Heart right ventricle (tissue), 16 donors: Measurements from ENCODE around the gene HMGCS1. TPM values are rescaled to one million over a fixed set of nuclear protein-coding genes. Genes with fewer than 3 reads are reported as not detected.

Experiments used
- ATAC-seq, 8 donors: fragments of 200-7000 bp; cut with Tn5 transposase; one replicate each; pipeline ENCODE4 v1.9.1; 2020; ENCODE audit warnings: mild to moderate bottlenecking in 8 of 8, moderate library complexity in 8 of 8, moderate number of reproducible peaks in 1 of 8
- DNase-seq, 2 donors: peaks; one replicate each; pipeline ENCODE4 v3.0.0-alpha.2; 2020
- H3K27ac ChIP-seq, 10 donors: fragments of 200-600 bp; sonication (generic) in 2 of 10; one replicate each; pipeline versions ENCODE4 v1.5.0 to v1.8.0; 2020 to 2022; ENCODE audit warnings: mild to moderate bottlenecking in 3 of 10
- H3K27me3 ChIP-seq, 7 donors: fragments of 200-600 bp; one replicate each; pipeline ENCODE4 v1.8.0; 2021 to 2022; ENCODE audit warnings: mild to moderate bottlenecking in 2 of 7
- H3K36me3 ChIP-seq, 9 donors: fragments of 200-600 bp; sonication (generic) in 1 of 9; one replicate each; pipeline versions ENCODE4 v1.5.0 to v1.8.0; 2020 to 2022; ENCODE audit warnings: mild to moderate bottlenecking in 2 of 9
- H3K4me1 ChIP-seq, 9 donors: fragments of 200-600 bp; sonication (generic) in 1 of 9; one replicate each; pipeline versions ENCODE4 v1.5.0 to v1.8.0; 2020 to 2022; ENCODE audit warnings: mild to moderate bottlenecking in 4 of 9
- H3K4me3 ChIP-seq, 10 donors: fragments of 200-600 bp; sonication (generic) in 2 of 10; one replicate each; pipeline versions ENCODE4 v1.5.0 to v1.8.0; 2020 to 2022; ENCODE audit warnings: mild to moderate bottlenecking in 7 of 10, moderate library complexity in 2 of 10
- H3K9me3 ChIP-seq, 11 donors: fragments of 200-600 bp in 10 of 11; sonication (generic) in 2 of 11; one replicate each; pipeline versions ENCODE4 v1.5.0 to v1.8.0; 2013 to 2022; ENCODE audit warnings: mild to moderate bottlenecking in 2 of 11, control low read depth in 1 of 11, moderate library complexity in 1 of 11
- CTCF ChIP-seq, 9 donors: fragments of 200-600 bp; sonication (generic) in 2 of 9; IDR thresholded peaks; one replicate each; pipeline versions ENCODE4 v1.5.0 to v1.8.0; 2021 to 2022; ENCODE audit warnings: antibody characterized with exemption in 9 of 9, mild to moderate bottlenecking in 5 of 9, moderate library complexity in 1 of 9
- WGBS, 2 donors: extraction: QIAGEN DNeasy Blood & Tissue Kit; methylation state at CpG; one replicate each; pipeline ENCODE4 v1.1.7; 2013; ENCODE audit warnings: inconsistent platforms in 1 of 2; 5-methylcytosine and 5-hydroxymethylcytosine counted together
- intact Hi-C, 10 donors: fragments of 100-400 bp; cut with DNase I; formaldehyde crosslinking; loops; one replicate each; pipeline versions ENCODE4 v1.11.1 to v1.14.2; 2022
- polyA plus RNA-seq, 2 donors: library from polyadenylated mRNA; stranded (reverse); fragments of 200-250 nt; gene quantifications; one replicate each; pipeline ENCODE4 v1.2.3, GENCODE V29; 2013
- total RNA-seq, 10 donors: library from RNA; stranded (reverse); fragmentation: NEBNext Ultra II Directional in 3 of 10; extraction: Animal tissue kit (Norgen Biotek cat#: 25700) in 3 of 10; gene quantifications; one replicate each; pipeline versions ENCODE4 v1.2.1 to v1.2.4, GENCODE V29; 2021 to 2023
- donor health status: Arrhythmogenic right ventricular cardiomyopathy.
- donor health status: ischemic (EF 13 %, LVEDD 7.1; RV severe dilation, severe dysfunction).
- donor health status: healthy with polysubstance abuse.
- donor health status: DM: no; HTN: yes; CAD: no.
- donor health status: DM: no; HTN: no; CAD: no.
- donor health status: ischemic (EF 25% LVEDD 6.9; RV normal size, moderate dysfunction).
- donor health status: ischemic (EF 25% LVEDD 5.7; RV mildly dilated, moderate dysfunction).
- donor health status: healthy.
- donor health status: DM: yes; HTN: yes; CAD: no.
- donor health status: Ischemic cardiomyopathy.
- donor health status: ischemic (EF 35%, LVEDD 5.7; RV mildly dilated, moderate dysfunction).
- donor health status: nonischemic (EF 11% LVEDD 7.7; RV severe dilation, severe dysfunction).
- donor health status: DM: yes; HTN: yes; CAD: no.
- donor health status: PGD.
- donor health status: ischemic (EF 29% LVEDD 5.4; RV normal size, mild dysfunction).
- donor health status: nonischemic (EF 23%, LVEDD 6.1; RV moderate dilation, normal function).

The HMGCS1 gene
- total and polyA plus RNA-seq, 12 donors = 8.3 to 33.0 (median 26.7) TPM

DNA sequence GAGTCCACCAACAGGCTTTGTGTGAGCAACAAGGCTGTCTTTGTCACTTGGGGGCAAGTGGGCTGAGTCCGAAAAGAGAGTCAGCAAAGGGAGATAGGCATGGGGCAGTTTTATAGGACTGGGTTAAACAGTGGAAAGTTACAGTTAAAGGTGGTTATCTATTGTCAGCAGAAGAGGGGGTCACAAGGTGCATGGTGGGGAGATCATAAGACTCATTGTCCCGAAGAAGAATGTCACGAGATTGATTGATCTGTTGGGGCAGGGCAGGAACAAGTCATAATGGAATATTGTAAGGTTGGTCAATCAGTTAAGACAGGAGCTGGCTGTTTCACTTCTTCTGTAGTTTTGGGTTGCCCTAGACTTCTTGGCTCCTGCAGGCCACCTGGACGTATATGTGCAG is 7.6 kb upstream of the HMGCS1 start:
- ATAC-seq = no peak
- H3K4me1 ChIP-seq = no peaks in the 10 kb centered on the region
- no peak for TF ChIP-seq CTCF (IDR thresholded peaks at IDR 0.05)
- no peaks in the 10 kb centered on the region for H3K27me3 ChIP-seq
- intact Hi-C loops = no loop called here
- H3K27ac ChIP-seq = no peak overlapping the region
- no peaks in the 10 kb centered on the region for H3K9me3 ChIP-seq
- H3K36me3 ChIP-seq = no peaks in the 10 kb centered on the region
- 75 to 90% methylated on average over 4 of the region's 4 CpGs for WGBS, 2 donors
- DNase-seq = no peak
- no peak overlapping the region for H3K4me3 ChIP-seq

- 80 to 85% methylated on average over 5 of the region's 5 CpGs for WGBS, 2 donors
- H3K4me3 ChIP-seq = no peak overlapping the region
- H3K9me3 ChIP-seq = no peaks in the 10 kb centered on the region
- ATAC-seq = no peak
- peaks cover 0 to 21% (median 14%) of the 10 kb centered on the region in 9 donors for H3K4me1 ChIP-seq
- no peak for DNase-seq
- H3K27ac ChIP-seq = no peak overlapping the region
- intact Hi-C loops = loop anchor here in 4 of 10 donors (10.0 kb wide), 3 partner anchors 168 to 198 kb away; partner anchors contain the start of genes TMEM267 (in 3 of the 4), ZNF131 (in 3 of the 4) and C5orf34 (in 1 of the 4)
- TF ChIP-seq CTCF (IDR thresholded peaks at IDR 0.05) = no peak
- H3K27me3 ChIP-seq = no peaks in the 10 kb centered on the region
- no peaks in the 10 kb centered on the region for H3K36me3 ChIP-seq
These were observed 3.2 kb upstream of the HMGCS1 start for GRCh38 chr5:43316421-43316820.

DNA sequence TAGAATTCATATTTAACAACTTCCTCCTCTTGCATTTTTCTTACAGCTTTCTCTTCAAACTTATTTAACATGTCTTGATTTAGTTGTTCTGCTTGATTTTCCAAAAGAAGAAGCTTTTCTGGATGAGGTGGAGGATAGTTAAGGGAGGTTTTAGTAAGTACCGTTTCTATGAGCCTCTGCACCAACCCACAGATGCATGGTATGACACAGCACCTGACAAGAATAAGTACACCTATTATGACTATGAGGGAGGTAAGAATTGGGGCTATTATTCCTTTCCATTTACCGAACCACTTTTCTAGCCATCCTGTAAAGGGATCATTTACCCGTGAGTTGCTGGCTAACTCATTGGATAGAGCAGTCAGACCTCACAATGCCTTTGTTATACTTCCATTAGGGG is 2.5 kb upstream of the HMGCS1 start:
- DNase-seq (no peak), ATAC-seq (no peak)
- intact Hi-C loops = loop anchor here in 4 of 10 donors (10.0 kb wide), 3 partner anchors 169 to 199 kb away; partner anchors contain the start of genes TMEM267 (in 3 of the 4), ZNF131 (in 3 of the 4) and C5orf34 (in 1 of the 4)
- no peak overlapping the region for H3K4me3 ChIP-seq
- H3K36me3 ChIP-seq = no peaks in the 10 kb centered on the region
- H3K27me3 ChIP-seq = no peaks in the 10 kb centered on the region
- no peak overlapping the region for H3K27ac ChIP-seq
- no peak for TF ChIP-seq CTCF (IDR thresholded peaks at IDR 0.05)
- 92 to 98% methylated on average over 3 of the region's 3 CpGs for WGBS, 2 donors
- peaks cover 0 to 26% (median 15%) of the 10 kb centered on the region in 9 donors for H3K4me1 ChIP-seq
- H3K9me3 ChIP-seq = no peaks in the 10 kb centered on the region

GRCh38 chr5:43315263-43315662 is 2.1 kb upstream of the HMGCS1 start:
- WGBS, 2 donors = 93 to 96% methylated on average over 8 of the region's 8 CpGs
- no peak overlapping the region for H3K4me3 ChIP-seq
- no peak for TF ChIP-seq CTCF (IDR thresholded peaks at IDR 0.05)
- H3K4me1 ChIP-seq = peaks cover 0 to 30% (median 18%) of the 10 kb centered on the region in 9 donors
- H3K27me3 ChIP-seq = no peaks in the 10 kb centered on the region
- DNase-seq = no peak
- intact Hi-C loops = loop anchor here in 4 of 10 donors (10.0 kb wide), 3 partner anchors 170 to 200 kb away; partner anchors contain the start of genes TMEM267 (in 3 of the 4), ZNF131 (in 3 of the 4) and C5orf34 (in 1 of the 4)
- no peak for ATAC-seq
- no peaks in the 10 kb centered on the region for H3K9me3 ChIP-seq
- H3K27ac ChIP-seq = no peak overlapping the region
- H3K36me3 ChIP-seq = no peaks in the 10 kb centered on the region
